ENCODE measurements around the gene SETD2. TPM values are rescaled to one million over a fixed set of nuclear protein-coding genes. Genes with fewer than 3 reads are reported as not detected.
"Not testable (repeated sequence)": the region's sequence is repeated elsewhere in the genome, so short reads cannot be mapped to it uniquely, and the experiment has no call there.

The SETD2 gene
- total and polyA plus RNA-seq, 2 donors from 2014 or later: 10.5 to 49.9 TPM

- H3K9me3 ChIP-seq (ENCODE audit: control insufficient read depth in 2 of 3, insufficient read depth in 1 of 3, low read length in 3 of 3): no peaks in the 10 kb centered on the region
- H3K27ac ChIP-seq (ENCODE audit: low read depth in 2 of 2, low read length in 2 of 2): no peak overlapping the region
- H3K4me1 ChIP-seq (ENCODE audit: control insufficient read depth in 2 of 3, insufficient read depth in 2 of 3, low read depth in 1 of 3, low read length in 3 of 3): peaks cover 0 to 4% (median 2%) of the 10 kb centered on the region in 3 donors
- intact Hi-C loops (cut with DNase I): no loop called here
- peaks cover 3 to 30% (median 6%) of the 10 kb centered on the region in 3 donors for H3K36me3 ChIP-seq (ENCODE audit: control insufficient read depth in 2 of 3, insufficient read depth in 3 of 3, low read length in 3 of 3)
- H3K9ac ChIP-seq (ENCODE audit: low read length in 3 of 3): no peak overlapping the region
- TF ChIP-seq CTCF (IDR thresholded peaks at IDR 0.05; ENCODE audit: borderline replicate concordance, extremely low read depth, insufficient read depth): no peak
- H3K27me3 ChIP-seq (ENCODE audit: control insufficient read depth, insufficient read depth, low read length): no peaks in the 10 kb centered on the region
- H3K4me3 ChIP-seq (ENCODE audit: low read length in 3 of 3): no peak overlapping the region
- no peak for FAIRE-seq
- no peak for DNase-seq
These were observed 46.0 kb downstream of the SETD2 start for GRCh38 chr3:47117807-47118364.

DNA sequence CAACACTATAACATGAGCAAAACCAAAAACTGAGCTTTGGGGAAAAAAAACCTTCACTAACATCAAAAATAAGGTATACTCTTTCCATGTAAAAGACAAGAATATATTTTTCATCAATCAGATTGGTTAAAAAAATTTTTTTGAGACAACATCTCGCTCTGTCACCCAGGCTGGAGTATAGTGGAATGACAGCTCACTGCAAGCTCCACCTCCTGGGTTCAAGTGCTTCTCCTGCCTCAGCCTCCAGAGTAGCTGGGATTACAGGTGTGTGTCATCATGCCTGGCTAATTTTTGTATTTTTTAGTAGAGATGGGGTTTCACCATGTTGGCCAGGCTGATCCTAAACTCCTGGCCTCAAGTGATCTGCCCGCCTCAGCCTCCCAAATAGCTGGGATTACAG is 48.4 kb downstream of the SETD2 start:
- H3K4me1 ChIP-seq (ENCODE audit: control insufficient read depth in 2 of 3, insufficient read depth in 2 of 3, low read depth in 1 of 3, low read length in 3 of 3); intact Hi-C loops (cut with DNase I); H3K27me3 ChIP-seq (ENCODE audit: control insufficient read depth, insufficient read depth, low read length); DNase-seq; H3K9ac ChIP-seq (ENCODE audit: low read length in 3 of 3); FAIRE-seq; H3K9me3 ChIP-seq (ENCODE audit: control insufficient read depth in 2 of 3, insufficient read depth in 1 of 3, low read length in 3 of 3); H3K4me3 ChIP-seq (ENCODE audit: low read length in 3 of 3); H3K27ac ChIP-seq (ENCODE audit: low read depth in 2 of 2, low read length in 2 of 2): not testable (repeated sequence)
- H3K36me3 ChIP-seq (ENCODE audit: control insufficient read depth in 2 of 3, insufficient read depth in 3 of 3, low read length in 3 of 3): peaks cover 3 to 16% (median 3%) of the 10 kb centered on the region in 3 donors

DNA sequence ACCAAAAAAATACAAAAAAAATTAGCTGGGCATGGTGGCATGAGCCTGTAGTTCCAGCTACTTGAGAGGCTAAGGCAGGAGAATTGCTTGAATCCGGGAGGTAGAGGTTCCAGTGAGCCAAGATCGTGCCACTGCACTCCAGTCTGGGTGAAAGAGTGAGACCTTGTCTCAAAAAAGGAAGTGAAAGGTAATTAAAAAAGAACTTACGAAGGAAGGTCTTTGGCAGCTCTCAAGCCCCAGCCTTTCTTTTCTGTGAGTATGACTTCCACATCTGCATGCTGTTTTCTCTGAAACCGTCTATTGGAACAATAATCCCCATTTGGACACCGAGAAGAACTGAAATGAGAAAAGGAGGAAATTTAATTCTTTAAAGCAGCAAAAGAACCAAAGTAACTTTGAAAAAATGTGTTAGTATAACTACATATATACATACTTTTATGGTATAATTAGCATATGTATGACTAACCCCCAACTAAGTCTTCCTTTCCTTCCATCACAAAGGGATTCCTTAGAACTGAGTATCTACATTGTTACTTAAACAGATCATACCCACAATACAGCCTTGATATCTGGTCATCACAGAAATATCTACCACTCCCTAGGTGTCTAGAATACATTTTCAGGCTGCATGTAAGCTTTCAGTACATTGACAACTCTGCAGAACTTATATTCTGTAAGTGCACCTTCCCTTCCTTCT is 50.1 kb downstream of the SETD2 start:
- Histone ChIP-seq H3K36me3 (ENCODE audit: control insufficient read depth in 2 of 3, insufficient read depth in 3 of 3, low read length in 3 of 3) (peaks cover 2 to 19% (median 3%) of the 10 kb centered on the region in 3 donors), H3K4me1 (ENCODE audit: control insufficient read depth in 2 of 3, insufficient read depth in 2 of 3, low read depth in 1 of 3, low read length in 3 of 3) (peaks cover 0 to 4% (median 0%) of the 10 kb centered on the region in 3 donors), H3K27ac (ENCODE audit: low read depth in 2 of 2, low read length in 2 of 2) (no peak overlapping the region), H3K4me3 (ENCODE audit: low read length in 3 of 3) (no peak overlapping the region), H3K9ac (ENCODE audit: low read length in 3 of 3) (no peak overlapping the region), H3K27me3 (ENCODE audit: control insufficient read depth, insufficient read depth, low read length) (no peaks in the 10 kb centered on the region), H3K9me3 (ENCODE audit: control insufficient read depth in 2 of 3, insufficient read depth in 1 of 3, low read length in 3 of 3) (no peaks in the 10 kb centered on the region)
- TF ChIP-seq CTCF (IDR thresholded peaks at IDR 0.05; ENCODE audit: borderline replicate concordance, extremely low read depth, insufficient read depth): no peak
- DNase-seq: no peak
- intact Hi-C loops (cut with DNase I): no loop called here
- no peak for FAIRE-seq

DNA sequence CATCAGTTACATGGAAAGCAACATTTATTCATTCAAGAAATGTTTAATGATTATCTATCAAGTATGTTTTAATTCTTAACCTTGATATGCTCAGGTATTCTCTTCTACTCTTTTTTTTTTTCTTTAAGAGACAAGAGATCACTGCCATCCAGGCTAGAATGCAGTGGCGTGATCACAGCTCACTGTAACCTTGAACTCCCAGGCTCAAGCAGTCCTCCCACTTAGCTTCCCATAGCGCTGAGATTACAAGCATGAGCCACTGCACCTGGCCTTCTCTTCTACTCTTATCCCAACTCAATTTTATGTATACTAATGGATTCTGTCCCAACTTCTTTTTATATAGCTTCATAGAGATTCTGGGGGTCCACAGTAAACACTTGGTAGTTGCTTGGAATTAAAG is 50.9 kb downstream of the SETD2 start:
- no peak overlapping the region for H3K9ac ChIP-seq (ENCODE audit: low read length in 3 of 3)
- peaks cover 2 to 20% (median 3%) of the 10 kb centered on the region in 3 donors for H3K36me3 ChIP-seq (ENCODE audit: control insufficient read depth in 2 of 3, insufficient read depth in 3 of 3, low read length in 3 of 3)
- H3K27ac ChIP-seq (ENCODE audit: low read depth in 2 of 2, low read length in 2 of 2): no peak overlapping the region
- no peaks in the 10 kb centered on the region for H3K9me3 ChIP-seq (ENCODE audit: control insufficient read depth in 2 of 3, insufficient read depth in 1 of 3, low read length in 3 of 3)
- intact Hi-C loops (cut with DNase I): no loop called here
- H3K4me1 ChIP-seq (ENCODE audit: control insufficient read depth in 2 of 3, insufficient read depth in 2 of 3, low read depth in 1 of 3, low read length in 3 of 3): peaks cover 0 to 4% (median 0%) of the 10 kb centered on the region in 3 donors
- FAIRE-seq (no peak), DNase-seq (no peak)
- TF ChIP-seq CTCF (IDR thresholded peaks at IDR 0.05; ENCODE audit: borderline replicate concordance, extremely low read depth, insufficient read depth): no peak
- no peak overlapping the region for H3K4me3 ChIP-seq (ENCODE audit: low read length in 3 of 3)
- no peaks in the 10 kb centered on the region for H3K27me3 ChIP-seq (ENCODE audit: control insufficient read depth, insufficient read depth, low read length)

Data from kidney (tissue), 14 donors.